K562 (cell line): ENCODE data around the gene MOB1A. TPM values are rescaled to one million over a fixed set of nuclear protein-coding genes. Genes with fewer than 3 reads are reported as not detected.

Source experiments
- ATAC-seq: fragments of 200-7000 bp; cut with Tn5 transposase; 3 replicates; pipeline ENCODE4 v1.9.1; 2020; ENCODE audit warnings: moderate library complexity
- BruUV-seq: library from RNA; stranded (reverse); fragments of 400-500 nt; replicated peaks from 2 replicates; lab custom pipeline; 2021; lab: Mats Ljungman, UMichigan
- CTCF ChIA-PET: fragments of 300-600 bp; formaldehyde crosslinking; extraction: SDS; loops from one replicate; lab custom pipeline; 2021; ENCODE audit warnings: low intra/inter-chr PET ratio; lab: Yijun Ruan, JAX
- POLR2A ChIA-PET: fragments of 300-600, 350-650 bp; sonication (Branson Sonifier 250); formaldehyde crosslinking; extraction: SDS; loops from one replicate; lab custom pipeline; 2021; ENCODE audit warnings: antibody characterized with exemption, inconsistent platforms; lab: Yijun Ruan, JAX
- DNase-seq, 4 experiments: peaks; one replicate each; pipeline versions ENCODE4 v3.0.0 to v3.0.0-alpha.2; 2011 to 2018; ENCODE audit warnings: low spot score in 3 of 4, mixed read lengths in 3 of 4; ENCODE audit errors: extremely low read depth in 1 of 4
- FAIRE-seq: peaks from 2 replicates; lab custom pipeline; 2011; peaks lifted over from hg19 to GRCh38; lab: Jason Lieb, UNC
- H2AFZ ChIP-seq: 2 replicates; pipeline ENCODE4 v1.6.0; 2011; ENCODE audit warnings: low read depth, low read length, control low read depth, inconsistent platforms
- H3K27ac ChIP-seq: fragments of 200-600 bp; 3 replicates; pipeline ENCODE4 v1.8.0; 2011; ENCODE audit warnings: low read depth, mild to moderate bottlenecking, control low read depth, inconsistent platforms, low read length, moderate library complexity, mixed read lengths; ENCODE audit errors: extremely low read depth
- H3K27me3 ChIP-seq, 2 experiments: fragments of 300-600 bp in 1 of 2; 2 replicates in 1 of 2; 3 replicates in 1 of 2; pipeline versions ENCODE4 v1.6.0 to v1.8.0; 2011; ENCODE audit warnings: inconsistent platforms in 2 of 2, low read length in 2 of 2, mild to moderate bottlenecking in 1 of 2, mixed read lengths in 1 of 2, moderate library complexity in 1 of 2; ENCODE audit not compliant: control insufficient read depth in 2 of 2, insufficient read depth in 2 of 2
- H3K36me3 ChIP-seq: fragments of 300-600 bp; 3 replicates; pipeline ENCODE4 v1.8.0; 2011; ENCODE audit warnings: mild to moderate bottlenecking, low read length, inconsistent platforms; ENCODE audit not compliant: control insufficient read depth, insufficient read depth
- H3K4me1 ChIP-seq, 2 experiments: fragments of 200-600 bp in 1 of 2; replicated peaks in 1 of 2; 2 replicates in 1 of 2; 3 replicates in 1 of 2; pipeline versions ENCODE4 v1.5.1 to v1.8.0; 2011; ENCODE audit warnings: inconsistent platforms in 2 of 2, low read length in 2 of 2, mild to moderate bottlenecking in 1 of 2, mixed read lengths in 1 of 2, moderate library complexity in 1 of 2; ENCODE audit not compliant: control insufficient read depth in 2 of 2, insufficient read depth in 2 of 2
- H3K4me2 ChIP-seq: 2 replicates; pipeline ENCODE4 v1.6.1; 2011; ENCODE audit warnings: low read length, control low read depth, inconsistent platforms, mixed read lengths; ENCODE audit not compliant: insufficient read depth
- H3K4me3 ChIP-seq: fragments of 200-600 bp; sonication (generic), shearing (Covaris generic); 2 replicates; pipeline ENCODE4 v1.5.1; 2016; ENCODE audit warnings: control low read depth, inconsistent platforms
- H3K79me2 ChIP-seq: fragments of 200-600 bp; 3 replicates; pipeline ENCODE4 v1.8.0; 2011; ENCODE audit warnings: low read length, inconsistent platforms; ENCODE audit not compliant: control insufficient read depth, insufficient read depth
- H3K9ac ChIP-seq, 2 experiments: 2 replicates each; pipeline versions ENCODE4 v1.6.0 to v1.6.1; 2011; ENCODE audit warnings: low read depth in 2 of 2, low read length in 2 of 2, control low read depth in 1 of 2, inconsistent platforms in 1 of 2, mild to moderate bottlenecking in 1 of 2, mixed read lengths in 1 of 2; ENCODE audit not compliant: insufficient read depth in 1 of 2
- H3K9me1 ChIP-seq: one replicate; pipeline ENCODE4 v1.6.0; 2011; ENCODE audit warnings: inconsistent platforms, mild to moderate bottlenecking, low read length, moderate library complexity; ENCODE audit not compliant: control insufficient read depth, insufficient read depth
- H3K9me3 ChIP-seq: replicated peaks from 2 replicates; pipeline ENCODE4 v1.5.1; 2011; ENCODE audit warnings: low read depth, low read length, inconsistent platforms; ENCODE audit not compliant: control insufficient read depth, insufficient read depth
- H4K20me1 ChIP-seq: replicated peaks from 2 replicates; pipeline ENCODE4 v1.6.1; 2011; ENCODE audit warnings: low read length, inconsistent platforms, mixed read lengths; ENCODE audit not compliant: control insufficient read depth, insufficient read depth
- CBFA2T3 ChIP-seq: fragments of 450-650 bp; IDR thresholded peaks from 2 replicates; pipeline ENCODE4 v1.6.1; 2017
- CTCF ChIP-seq, 3 experiments: IDR thresholded peaks in 2 of 3; conservative IDR thresholded peaks in 1 of 3; 2 replicates each; pipeline ENCODE4 v1.5.1; 2011 to 2012; ENCODE audit warnings: low read length in 3 of 3, mild to moderate bottlenecking in 3 of 3, control low read depth in 2 of 3, improper control_type of control experiment in 1 of 3, inconsistent platforms in 1 of 3, low read depth in 1 of 3, mixed read lengths in 1 of 3, moderate library complexity in 1 of 3; ENCODE audit not compliant: insufficient read depth in 2 of 3
- ETV5 ChIP-seq: sonication (generic); formaldehyde crosslinking; IDR thresholded peaks from 2 replicates; pipeline ENCODE4 v1.4.0; 2020; ENCODE audit warnings: low read depth, mild to moderate bottlenecking, missing genetic modification reagents
- GTF2B ChIP-seq: IDR thresholded peaks from 2 replicates; pipeline ENCODE4 v1.6.1; 2011; ENCODE audit not compliant: insufficient read length; ENCODE audit errors: extremely low read depth
- HNRNPK ChIP-seq: fragments of 200-400 bp; formaldehyde crosslinking; IDR thresholded peaks from one replicate; pipeline ENCODE4 v1.6.1; 2018; ENCODE audit warnings: mild to moderate bottlenecking, low read depth, low read length; ENCODE audit not compliant: poor library complexity, severe bottlenecking
- JUN ChIP-seq, 2 experiments: sonication (generic) in 1 of 2; formaldehyde crosslinking in 1 of 2; IDR thresholded peaks; 2 replicates each; pipeline versions ENCODE4 v1.6.1 to v1.8.0; 2012 to 2022; ENCODE audit warnings: borderline replicate concordance in 2 of 2, mild to moderate bottlenecking in 2 of 2, improper control_type of control experiment in 1 of 2, low read depth in 1 of 2, low read length in 1 of 2, missing genetic modification reagents in 1 of 2
- KAT7 ChIP-seq: sonication (generic); formaldehyde crosslinking; IDR thresholded peaks from 2 replicates; pipeline ENCODE4 v1.8.0; 2022; ENCODE audit warnings: missing genetic modification reagents, mild to moderate bottlenecking, borderline replicate concordance
- POLR3G ChIP-seq: IDR thresholded peaks from 2 replicates; pipeline ENCODE4 v1.6.1; 2011; ENCODE audit not compliant: insufficient read length, insufficient replicate concordance; ENCODE audit errors: extremely low read depth
- PURB ChIP-seq: sonication (generic); formaldehyde crosslinking; IDR thresholded peaks from 2 replicates; pipeline ENCODE4 v1.9.0; 2021; ENCODE audit warnings: low read depth, mild to moderate bottlenecking, missing genetic modification reagents
- SMC3 ChIP-seq: conservative IDR thresholded peaks from 2 replicates; pipeline ENCODE4 v1.6.1; 2011; ENCODE audit warnings: low read depth, low read length, improper control_type of control experiment; ENCODE audit not compliant: insufficient read depth
- TFAP4 ChIP-seq: sonication (generic); formaldehyde crosslinking; IDR thresholded peaks from 2 replicates; pipeline ENCODE4 v1.8.0; 2022; ENCODE audit warnings: missing genetic modification reagents, mild to moderate bottlenecking, moderate library complexity, borderline replicate concordance
- ZBTB33 ChIP-seq: sonication (generic); formaldehyde crosslinking; IDR thresholded peaks from 2 replicates; pipeline ENCODE4 v1.8.1; 2023; ENCODE audit warnings: mild to moderate bottlenecking, missing genetic modification reagents
- ZNF77 ChIP-seq: fragments of 250-450 bp; sonication (Bioruptor Pico); IDR thresholded peaks from 2 replicates; pipeline ENCODE4 v1.5.0; 2020
- WGBS: fragments of 100-300 bp; shearing (Covaris generic); methylation state at CpG from one replicate; pipeline ENCODE4 v1.1.6; 2016; ENCODE audit warnings: low coverage, mixed read lengths; ENCODE audit not compliant: insufficient coverage; ENCODE audit errors: missing lambda C conversion rate; 5-methylcytosine and 5-hydroxymethylcytosine counted together
- in situ Hi-C: fragments of 300-500 bp; cut with MboI; formaldehyde crosslinking; loops from 4 replicates; pipeline ENCODE4 v1.15.0; 2018; ENCODE audit warnings: inconsistent platforms, mixed read lengths
- intact Hi-C: fragments of 100-400 bp; cut with micrococcal nuclease; formaldehyde crosslinking; loops from 2 replicates; pipeline ENCODE4 v1.14.2; 2022
- polyA plus RNA-seq, 8 experiments: library from polyadenylated mRNA; depleted of rRNA in 4 of 8; stranded (reverse) in 5 of 8; unstranded in 3 of 8; fragments of >200 nt; fragmentation: Nextera tagmentation in 2 of 8; fragmentation: Illumina TruSeq in 1 of 8; extraction: Ambion mirVana in 2 of 8; extraction: Trizol in 1 of 8; gene quantifications; 2 replicates each; pipeline versions ENCODE4 v1.2.1 to v1.2.3, GENCODE V29; 2011 to 2014; ENCODE audit warnings: inconsistent platforms in 1 of 8, missing spikeins in 1 of 8
- total RNA-seq, 7 experiments: library from RNA; depleted of rRNA in 6 of 7; stranded (reverse); fragments of >200 nt in 6 of 7; fragmentation: Illumina TruSeq in 2 of 7; extraction: Trizol in 2 of 7; gene quantifications; 2 replicates each; pipeline versions ENCODE4 v1.2.1 to v1.2.3, GENCODE V29; 2011 to 2021; ENCODE audit warnings: low replicate concordance in 1 of 7

The MOB1A gene
- total and polyA plus RNA-seq, 9 of the 15 experiments (the other 6 are each of a cell fraction or from before 2014, with no cell fraction given): 24.8 to 100 (median 60.2) TPM

- TF ChIP-seq JUN (IDR thresholded peaks at IDR 0.05; ENCODE audit: borderline replicate concordance, low read depth, low read length) (peak; percentile 11; the same call in 1 of the 2 replicates), JUN (CRISPR knock-in tag; IDR thresholded peaks at IDR 0.05; ENCODE audit: borderline replicate concordance) (no peak), ETV5 (0 out of 2 replicates have a peak, but pooled peaks have one; percentile 48), POLR3G (no peak), CBFA2T3 (peak; percentile 46)
Observed at GRCh38 chr2:74142340-74142739, 36.3 kb downstream of the MOB1A start (continued).

GRCh38 chr2:74138600-74139323 is 39.9 kb downstream of the MOB1A start:
- Histone ChIP-seq H4K20me1 (peaks cover 12% of the 10 kb centered on the region; the same call in 1 of the 2 replicates), H3K27me3 (no peaks in the 10 kb centered on the region), H3K27ac (no peak overlapping the region), H3K9me3 (no peaks in the 10 kb centered on the region), H3K9me1 (no peaks in the 10 kb centered on the region), H3K9ac (peak overlapping the region in 1 of 2 experiments; percentile 72; a peak in 2 of 4 replicates), H3K36me3 (peaks cover 85% of the 10 kb centered on the region; the same call in 2 of the 3 replicates), H3K4me2 (no peak overlapping the region), H3K4me3 (no peak overlapping the region), H3K4me1 (peaks cover 3 to 19% of the 10 kb centered on the region in 2 experiments; a peak in 4 of 5 replicates), H2AFZ (no peak overlapping the region), H3K79me2 (peaks cover 50% of the 10 kb centered on the region)
- 82% methylated on average over 18 of the region's 19 CpGs for WGBS
- intact Hi-C loops (no loop called here), in situ Hi-C loops (no loop called here)
- POLR2A ChIA-PET: interaction anchor here (0.6 to 1.4 kb wide), 4 partner anchors 8 to 202 kb away, joined by 3 to 10 read pairs (median 4); no protein-coding TSS in a partner anchor
- BruUV-seq: no TSS peak
- CTCF ChIA-PET: no interaction called here
- ATAC-seq (peak; percentile 67), DNase-seq (peak; percentile 33 to 59 (median 52)), FAIRE-seq (no peak)
- TF ChIP-seq TFAP4 (CRISPR knock-in tag) (0 out of 2 replicates have a peak, but pooled peaks have one; percentile 17), SMC3 (0 out of 2 replicates have a peak, but pooled peaks have one; percentile 6), ZBTB33 (CRISPR knock-in tag) (0 out of 2 replicates have a peak, but pooled peaks have one; percentile 39), PURB (CRISPR knock-in tag) (no peak), ZNF77 (CRISPR knock-in tag) (no peak), GTF2B (no peak), CTCF (IDR thresholded peaks at IDR 0.05 in 2 of 3, conservative IDR thresholded peaks at IDR 0.05 in 1 of 3; ENCODE audit: insufficient read depth in 2 of 3, low read depth in 1 of 3, low read length in 3 of 3) (peak; percentile 53 to 74 (median 53)), KAT7 (CRISPR knock-in tag) (no peak), HNRNPK (no peak)
